Breast epithelium (tissue), 3 donors: ENCODE results near the gene PPM1M.

Experiments
- CTCF ChIP-seq, 3 donors: fragments of 450-650 bp; IDR thresholded peaks; one replicate each; pipeline ENCODE4 v1.5.1; 2016 to 2017; ENCODE audit warnings: antibody characterized with exemption in 3 of 3, mild to moderate bottlenecking in 3 of 3, moderate library complexity in 3 of 3
- POLR2AphosphoS5 ChIP-seq, 3 donors: sonication (generic); formaldehyde crosslinking; IDR thresholded peaks; one replicate each; pipeline ENCODE4 v1.6.1; 2017; ENCODE audit warnings: antibody characterized with exemption in 3 of 3

- TF ChIP-seq CTCF (IDR thresholded peaks at IDR 0.05) = no peak
- TF ChIP-seq POLR2AphosphoS5 (IDR thresholded peaks at IDR 0.05) = no peak
Observed at GRCh38 chr3:52223449-52224408, 21.8 kb upstream of the PPM1M start.
